Superior temporal gyrus (tissue), 1 donor: Measurements from ENCODE around the gene MPPED1.

ENCODE experiments used
- DNase-seq: peaks from one replicate; pipeline ENCODE4 v3.0.0-alpha.2; 2016; ENCODE audit errors: extremely low spot score

MPPED1 gene

GRCh38 chr22:43429426-43429825 lies 17.6 kb downstream of the MPPED1 start:
- DNase-seq, result no peak

- DNase-seq, result no peak
Observed at GRCh38 chr22:43431808-43432554, 20.2 kb downstream of the MPPED1 start.

GRCh38 chr22:43432883-43433415 lies 21.1 kb downstream of the MPPED1 start:
- DNase-seq, result no peak

- no peak for DNase-seq
Observed at GRCh38 chr22:43433451-43434274, 21.8 kb downstream of the MPPED1 start.

- DNase-seq, result no peak
Observed at GRCh38 chr22:43434275-43434927, 22.6 kb downstream of the MPPED1 start.

- no peak for DNase-seq
Observed at GRCh38 chr22:43434928-43435311, 23.1 kb downstream of the MPPED1 start.

GRCh38 chr22:43435851-43436811 lies 24.3 kb downstream of the MPPED1 start:
- no peak for DNase-seq

GRCh38 chr22:43436868-43437267 lies 25.1 kb downstream of the MPPED1 start:
- DNase-seq, result no peak

GRCh38 chr22:43437871-43438475 lies 26.2 kb downstream of the MPPED1 start:
- DNase-seq, result no peak

- no peak for DNase-seq
Observed at GRCh38 chr22:43438666-43439347, 27.0 kb downstream of the MPPED1 start.

GRCh38 chr22:43439368-43440103 lies 27.7 kb downstream of the MPPED1 start:
- DNase-seq, result no peak

GRCh38 chr22:43440104-43440387 lies 28.2 kb downstream of the MPPED1 start:
- DNase-seq, result no peak

GRCh38 chr22:43440556-43440955 lies 28.7 kb downstream of the MPPED1 start:
- no peak for DNase-seq

- no peak for DNase-seq
Observed at GRCh38 chr22:43441216-43441615, 29.4 kb downstream of the MPPED1 start.

- no peak for DNase-seq
Observed at GRCh38 chr22:43441751-43442150, 29.9 kb downstream of the MPPED1 start.

GRCh38 chr22:43442386-43443151 lies 30.8 kb downstream of the MPPED1 start:
- DNase-seq, result no peak

GRCh38 chr22:43443152-43443471 lies 31.3 kb downstream of the MPPED1 start:
- DNase-seq, result no peak

- DNase-seq, result no peak
Observed at GRCh38 chr22:43446037-43446803, 34.4 kb downstream of the MPPED1 start.
